IPS-15b (cell line): ENCODE data around the gene RPS18.

ENCODE experiments used
- H3K27me3 ChIP-seq: one replicate; pipeline ENCODE4 v1.6.1; 2013; ENCODE audit warnings: low read length; ENCODE audit not compliant: control insufficient read depth, insufficient read depth
- H3K36me3 ChIP-seq: one replicate; pipeline ENCODE4 v1.6.1; 2013; ENCODE audit warnings: low read length; ENCODE audit not compliant: control insufficient read depth, insufficient read depth
- H3K4me1 ChIP-seq: one replicate; pipeline ENCODE4 v1.6.1; 2013; ENCODE audit warnings: mild to moderate bottlenecking, low read length; ENCODE audit not compliant: control insufficient read depth, insufficient read depth
- H3K4me3 ChIP-seq: one replicate; pipeline ENCODE4 v1.5.1; 2013; ENCODE audit warnings: low read depth, low read length
- H3K9ac ChIP-seq: one replicate; pipeline ENCODE4 v1.6.1; 2013; ENCODE audit warnings: low read depth, mild to moderate bottlenecking, low read length
- H3K9me3 ChIP-seq: one replicate; pipeline ENCODE4 v1.6.1; 2013; ENCODE audit warnings: mild to moderate bottlenecking, low read length; ENCODE audit not compliant: control insufficient read depth, insufficient read depth

The RPS18 gene

GRCh38 chr6:33313709-33314514 lies 42.0 kb downstream of the RPS18 start, which contains the start of gene TAPBP:
Gene TAPBP (minus strand): TSS chr6:33314078. CDS start chr6:33314041, 37 bp downstream.
- Histone ChIP-seq H3K27me3 (no peaks in the 10 kb centered on the region), H3K36me3 (peaks cover 8% of the 10 kb centered on the region), H3K9me3 (no peaks in the 10 kb centered on the region), H3K4me1 (peaks cover 11% of the 10 kb centered on the region), H3K9ac (peak within 1 kb of the TSS; percentile 87), H3K4me3 (peak within 1 kb of the TSS; percentile 96)

- Histone ChIP-seq H3K27me3 (no peaks in the 10 kb centered on the region), H3K36me3 (peaks cover 12% of the 10 kb centered on the region), H3K4me3 (peak overlapping the region; percentile 96), H3K9ac (no peak overlapping the region), H3K9me3 (no peaks in the 10 kb centered on the region), H3K4me1 (peaks cover 11% of the 10 kb centered on the region)
These were observed 42.7 kb downstream of the RPS18 start for GRCh38 chr6:33314515-33314942.

GRCh38 chr6:33314943-33315792 lies 43.3 kb downstream of the RPS18 start:
- H3K4me3 ChIP-seq, result peak overlapping the region; percentile 96

GRCh38 chr6:33315793-33316602 lies 44.1 kb downstream of the RPS18 start:
- Histone ChIP-seq H3K27me3 (no peaks in the 10 kb centered on the region), H3K4me3 (peak overlapping the region; percentile 96), H3K9me3 (no peaks in the 10 kb centered on the region), H3K9ac (no peak overlapping the region), H3K36me3 (peaks cover 27% of the 10 kb centered on the region), H3K4me1 (peaks cover 15% of the 10 kb centered on the region)

More at GRCh38 chr6:33314943-33315792, 43.3 kb downstream of the RPS18 start:
- no peaks in the 10 kb centered on the region for H3K27me3 ChIP-seq
- no peaks in the 10 kb centered on the region for H3K9me3 ChIP-seq
- H3K4me1 ChIP-seq, result peaks cover 11% of the 10 kb centered on the region
- no peak overlapping the region for H3K9ac ChIP-seq
- H3K36me3 ChIP-seq, result peaks cover 19% of the 10 kb centered on the region

GRCh38 chr6:33316603-33317418 lies 44.9 kb downstream of the RPS18 start:
- Histone ChIP-seq H3K9me3 (no peaks in the 10 kb centered on the region), H3K27me3 (no peaks in the 10 kb centered on the region), H3K4me3 (peak overlapping the region; percentile 54), H3K36me3 (peaks cover 30% of the 10 kb centered on the region), H3K4me1 (peaks cover 16% of the 10 kb centered on the region), H3K9ac (no peak overlapping the region)

- Histone ChIP-seq H3K9me3 (no peaks in the 10 kb centered on the region), H3K36me3 (peaks cover 30% of the 10 kb centered on the region), H3K27me3 (no peaks in the 10 kb centered on the region), H3K4me3 (peak overlapping the region; percentile 54), H3K9ac (no peak overlapping the region), H3K4me1 (peaks cover 16% of the 10 kb centered on the region)
These were observed 45.5 kb downstream of the RPS18 start for GRCh38 chr6:33317419-33317668.

- H3K9me3 ChIP-seq, result no peaks in the 10 kb centered on the region
- H3K4me3 ChIP-seq, result peak within 1 kb of the TSS; percentile 88
- peaks cover 30% of the 10 kb centered on the region for H3K36me3 ChIP-seq
- peak within 1 kb of the TSS; percentile 71 for H3K9ac ChIP-seq
- peaks cover 16% of the 10 kb centered on the region for H3K4me1 ChIP-seq
- H3K27me3 ChIP-seq, result no peaks in the 10 kb centered on the region
These were observed 46.0 kb downstream of the RPS18 start, which contains the start of gene ZBTB22 for GRCh38 chr6:33317669-33318425. Gene ZBTB22 (minus strand): TSS chr6:33317744. CDS start chr6:33316916, 828 bp downstream.

GRCh38 chr6:33318426-33319073 lies 46.7 kb downstream of the RPS18 start:
- peak overlapping the region; percentile 88 for H3K4me3 ChIP-seq

GRCh38 chr6:33319939-33320314 lies 48.1 kb downstream of the RPS18 start:
- H3K36me3 ChIP-seq, result peaks cover 30% of the 10 kb centered on the region
- peaks cover 21% of the 10 kb centered on the region for H3K4me1 ChIP-seq
- no peak overlapping the region for H3K4me3 ChIP-seq
- no peak overlapping the region for H3K9ac ChIP-seq
- H3K27me3 ChIP-seq, result no peaks in the 10 kb centered on the region
- no peaks in the 10 kb centered on the region for H3K9me3 ChIP-seq

More at GRCh38 chr6:33318426-33319073, 46.7 kb downstream of the RPS18 start:
- peaks cover 30% of the 10 kb centered on the region for H3K36me3 ChIP-seq
- H3K4me1 ChIP-seq, result peaks cover 16% of the 10 kb centered on the region
- no peaks in the 10 kb centered on the region for H3K9me3 ChIP-seq
- no peaks in the 10 kb centered on the region for H3K27me3 ChIP-seq
- H3K9ac ChIP-seq, result no peak overlapping the region
